ENCODE data around the gene CERS5. TPM values are rescaled to one million over a fixed set of nuclear protein-coding genes. Genes with fewer than 3 reads are reported as not detected.

The CERS5 gene
- total and polyA plus RNA-seq, 10 of the 15 experiments (the other 5 are each of a cell fraction or from before 2014, with no cell fraction given) = 6.8 to 50.1 (median 31.8) TPM

DNA sequence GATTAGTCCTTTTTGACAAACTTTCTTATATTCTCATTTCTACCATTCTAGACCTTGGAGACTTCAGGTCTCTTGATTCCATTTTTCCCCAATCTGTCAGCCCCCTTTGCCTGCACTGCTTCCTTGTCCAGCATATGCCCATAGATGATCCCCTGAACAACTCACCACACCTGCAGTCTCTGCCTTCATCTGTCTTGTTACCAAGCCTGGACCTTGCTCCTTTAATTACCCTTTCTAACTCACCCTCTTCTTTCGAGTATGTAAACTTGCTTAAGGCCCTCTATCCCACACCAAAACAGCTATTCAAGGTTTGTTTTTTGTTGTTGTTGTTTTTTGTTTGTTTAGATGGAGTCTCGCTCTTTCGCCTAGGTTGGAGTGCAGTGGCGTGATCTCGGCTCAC, 45.5 kb downstream of the CERS5 start (continued):
- no peak for TF ChIP-seq LARP7 (IDR thresholded peaks at IDR 0.05)
- TF ChIP-seq BRCA1 (IDR thresholded peaks at IDR 0.05; ENCODE audit: low read depth, low read length) = no peak
- TF ChIP-seq, protein P1, sequence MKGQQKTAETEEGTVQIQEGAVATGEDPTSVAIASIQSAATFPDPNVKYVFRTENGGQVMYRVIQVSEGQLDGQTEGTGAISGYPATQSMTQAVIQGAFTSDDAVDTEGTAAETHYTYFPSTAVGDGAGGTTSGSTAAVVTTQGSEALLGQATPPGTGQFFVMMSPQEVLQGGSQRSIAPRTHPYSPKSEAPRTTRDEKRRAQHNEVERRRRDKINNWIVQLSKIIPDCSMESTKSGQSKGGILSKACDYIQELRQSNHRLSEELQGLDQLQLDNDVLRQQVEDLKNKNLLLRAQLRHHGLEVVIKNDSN (IDR thresholded peaks at IDR 0.05; ENCODE audit: borderline replicate concordance, extremely low read length, insufficient read depth, low read depth, low read length) = no peak
- TF ChIP-seq SIN3A (IDR thresholded peaks at IDR 0.05; ENCODE audit: low read depth, low read length) = no peak
- TF ChIP-seq MTA2 (IDR thresholded peaks at IDR 0.05; ENCODE audit: low read depth) = no peak

DNA sequence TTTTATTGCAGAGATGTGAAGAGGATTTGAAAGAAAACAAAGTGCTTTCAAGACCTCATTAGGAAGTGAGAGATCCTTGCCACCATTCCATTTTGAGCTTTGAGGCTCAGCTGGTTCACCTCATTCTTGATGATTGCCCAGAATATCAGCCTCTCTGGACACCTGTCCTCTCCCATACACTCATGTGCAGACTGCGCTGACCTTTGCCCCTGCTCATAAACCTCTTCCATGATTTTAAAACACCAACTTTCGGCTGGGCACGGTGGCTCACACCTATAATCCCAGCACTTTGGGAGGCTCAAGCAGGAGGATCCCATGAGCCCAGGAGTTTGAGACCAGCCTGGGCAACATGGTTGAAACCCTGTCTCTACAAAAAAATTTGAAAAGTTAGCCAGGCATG, 46.2 kb downstream of the CERS5 start:
- POLR2A ChIA-PET = no interaction called here
- no peak overlapping the region for H3K9ac ChIP-seq (ENCODE audit: control insufficient read depth, insufficient read depth, low read length)
- H3K9me3 ChIP-seq (replicated peaks; ENCODE audit: control insufficient read depth, insufficient read depth, low read length) = no peaks in the 10 kb centered on the region
- no peak for ATAC-seq
- 98% methylated on average over 3 of the region's 3 CpGs for WGBS (ENCODE audit: insufficient coverage, insufficient replicate concordance, low lambda C conversion rate, missing lambda C conversion rate)
- H3K4me2 ChIP-seq (ENCODE audit: control insufficient read depth, insufficient read depth) = no peak overlapping the region
- peaks cover 17% of the 10 kb centered on the region for H3K79me2 ChIP-seq (ENCODE audit: control insufficient read depth, insufficient read depth, low read length)
- SMC1A ChIA-PET (ENCODE audit: uncharacterized antibody, unreplicated experiment) = interaction anchor here (0.7 to 1.5 kb wide), 3 partner anchors 9 to 53 kb away, joined by 3 to 10 read pairs (median 4); partner anchors contain the start of gene COX14
- H3K27ac ChIP-seq (ENCODE audit: control insufficient read depth, insufficient read depth) = no peak overlapping the region
- intact Hi-C loops (cut with micrococcal nuclease; ENCODE audit: unreplicated experiment) = no loop called here
- no peaks in the 10 kb centered on the region for H3K27me3 ChIP-seq (replicated peaks in 1 of 2; ENCODE audit: control insufficient read depth in 2 of 2, insufficient read depth in 2 of 2, low read length in 1 of 2)
- H3K4me1 ChIP-seq (ENCODE audit: control insufficient read depth, insufficient read depth, low read length) = peaks cover 11% of the 10 kb centered on the region; the same call in 1 of the 2 replicates
- RAD21 ChIA-PET (ENCODE audit: unreplicated experiment) = interaction anchor here (0.8 kb wide), 1 partner anchor 193 kb away, joined by 3 read pairs; no protein-coding TSS in a partner anchor
- CTCF ChIA-PET = interaction anchor here (1.5 to 5.1 kb wide), 2 partner anchors 10 to 33 kb away, joined by 4 to 30 read pairs; partner anchors contain the start of gene COX14
- no peak overlapping the region for H3K4me3 ChIP-seq
- DNase-seq (ENCODE audit: low read depth, low spot score) = no peak
- BruUV-seq (replicated peaks) = no TSS peak
- peaks cover 3% of the 10 kb centered on the region; the same call in 1 of the 2 replicates for H4K20me1 ChIP-seq (ENCODE audit: control insufficient read depth, insufficient read depth)
- in situ Hi-C loops (cut with MboI) = no loop called here
- FAIRE-seq = no peak
- no peak overlapping the region for H2AFZ ChIP-seq (ENCODE audit: control insufficient read depth, low read depth, low read length)
- H3K36me3 ChIP-seq (ENCODE audit: control insufficient read depth in 2 of 2, insufficient read depth in 2 of 2, low read length in 1 of 2) = peaks cover 6 to 17% of the 10 kb centered on the region in 2 experiments
- TF ChIP-seq SMAD5 (IDR thresholded peaks at IDR 0.05; ENCODE audit: low read depth) (no peak), NR2C2 (IDR thresholded peaks at IDR 0.05; ENCODE audit: borderline replicate concordance, control insufficient read depth, insufficient read length, low read depth) (no peak), ZBTB33 (IDR thresholded peaks at IDR 0.05) (no peak), NR2C1 (IDR thresholded peaks at IDR 0.05) (no peak), RFX5 (IDR thresholded peaks at IDR 0.05; ENCODE audit: low read depth, low read length) (no peak)
- TF ChIP-seq, protein P2, sequence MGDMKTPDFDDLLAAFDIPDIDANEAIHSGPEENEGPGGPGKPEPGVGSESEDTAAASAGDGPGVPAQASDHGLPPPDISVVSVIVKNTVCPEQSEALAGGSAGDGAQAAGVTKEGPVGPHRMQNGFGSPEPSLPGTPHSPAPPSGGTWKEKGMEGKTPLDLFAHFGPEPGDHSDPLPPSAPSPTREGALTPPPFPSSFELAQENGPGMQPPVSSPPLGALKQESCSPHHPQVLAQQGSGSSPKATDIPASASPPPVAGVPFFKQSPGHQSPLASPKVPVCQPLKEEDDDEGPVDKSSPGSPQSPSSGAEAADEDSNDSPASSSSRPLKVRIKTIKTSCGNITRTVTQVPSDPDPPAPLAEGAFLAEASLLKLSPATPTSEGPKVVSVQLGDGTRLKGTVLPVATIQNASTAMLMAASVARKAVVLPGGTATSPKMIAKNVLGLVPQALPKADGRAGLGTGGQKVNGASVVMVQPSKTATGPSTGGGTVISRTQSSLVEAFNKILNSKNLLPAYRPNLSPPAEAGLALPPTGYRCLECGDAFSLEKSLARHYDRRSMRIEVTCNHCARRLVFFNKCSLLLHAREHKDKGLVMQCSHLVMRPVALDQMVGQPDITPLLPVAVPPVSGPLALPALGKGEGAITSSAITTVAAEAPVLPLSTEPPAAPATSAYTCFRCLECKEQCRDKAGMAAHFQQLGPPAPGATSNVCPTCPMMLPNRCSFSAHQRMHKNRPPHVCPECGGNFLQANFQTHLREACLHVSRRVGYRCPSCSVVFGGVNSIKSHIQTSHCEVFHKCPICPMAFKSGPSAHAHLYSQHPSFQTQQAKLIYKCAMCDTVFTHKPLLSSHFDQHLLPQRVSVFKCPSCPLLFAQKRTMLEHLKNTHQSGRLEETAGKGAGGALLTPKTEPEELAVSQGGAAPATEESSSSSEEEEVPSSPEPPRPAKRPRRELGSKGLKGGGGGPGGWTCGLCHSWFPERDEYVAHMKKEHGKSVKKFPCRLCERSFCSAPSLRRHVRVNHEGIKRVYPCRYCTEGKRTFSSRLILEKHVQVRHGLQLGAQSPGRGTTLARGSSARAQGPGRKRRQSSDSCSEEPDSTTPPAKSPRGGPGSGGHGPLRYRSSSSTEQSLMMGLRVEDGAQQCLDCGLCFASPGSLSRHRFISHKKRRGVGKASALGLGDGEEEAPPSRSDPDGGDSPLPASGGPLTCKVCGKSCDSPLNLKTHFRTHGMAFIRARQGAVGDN (IDR thresholded peaks at IDR 0.05) = no peak
- TF ChIP-seq, protein P3, sequence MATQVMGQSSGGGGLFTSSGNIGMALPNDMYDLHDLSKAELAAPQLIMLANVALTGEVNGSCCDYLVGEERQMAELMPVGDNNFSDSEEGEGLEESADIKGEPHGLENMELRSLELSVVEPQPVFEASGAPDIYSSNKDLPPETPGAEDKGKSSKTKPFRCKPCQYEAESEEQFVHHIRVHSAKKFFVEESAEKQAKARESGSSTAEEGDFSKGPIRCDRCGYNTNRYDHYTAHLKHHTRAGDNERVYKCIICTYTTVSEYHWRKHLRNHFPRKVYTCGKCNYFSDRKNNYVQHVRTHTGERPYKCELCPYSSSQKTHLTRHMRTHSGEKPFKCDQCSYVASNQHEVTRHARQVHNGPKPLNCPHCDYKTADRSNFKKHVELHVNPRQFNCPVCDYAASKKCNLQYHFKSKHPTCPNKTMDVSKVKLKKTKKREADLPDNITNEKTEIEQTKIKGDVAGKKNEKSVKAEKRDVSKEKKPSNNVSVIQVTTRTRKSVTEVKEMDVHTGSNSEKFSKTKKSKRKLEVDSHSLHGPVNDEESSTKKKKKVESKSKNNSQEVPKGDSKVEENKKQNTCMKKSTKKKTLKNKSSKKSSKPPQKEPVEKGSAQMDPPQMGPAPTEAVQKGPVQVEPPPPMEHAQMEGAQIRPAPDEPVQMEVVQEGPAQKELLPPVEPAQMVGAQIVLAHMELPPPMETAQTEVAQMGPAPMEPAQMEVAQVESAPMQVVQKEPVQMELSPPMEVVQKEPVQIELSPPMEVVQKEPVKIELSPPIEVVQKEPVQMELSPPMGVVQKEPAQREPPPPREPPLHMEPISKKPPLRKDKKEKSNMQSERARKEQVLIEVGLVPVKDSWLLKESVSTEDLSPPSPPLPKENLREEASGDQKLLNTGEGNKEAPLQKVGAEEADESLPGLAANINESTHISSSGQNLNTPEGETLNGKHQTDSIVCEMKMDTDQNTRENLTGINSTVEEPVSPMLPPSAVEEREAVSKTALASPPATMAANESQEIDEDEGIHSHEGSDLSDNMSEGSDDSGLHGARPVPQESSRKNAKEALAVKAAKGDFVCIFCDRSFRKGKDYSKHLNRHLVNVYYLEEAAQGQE (IDR thresholded peaks at IDR 0.05; ENCODE audit: low read depth, low read length) = no peak
